Vagina (tissue), 2 donors: Measurements from ENCODE around the gene KIF11.

ENCODE experiments used
- POLR2A ChIP-seq, 2 donors: fragments of 450-650 bp; IDR thresholded peaks; one replicate each; pipeline ENCODE4 v1.6.1; 2017; ENCODE audit warnings: antibody characterized with exemption in 2 of 2, mild to moderate bottlenecking in 2 of 2, moderate library complexity in 2 of 2
- TF ChIP-seq, protein P1 (sequence below), 3 experiments: fragments of 450-650 bp in 2 of 3; fragments of 200-600 bp in 1 of 3; sonication (generic) in 1 of 3; IDR thresholded peaks; one replicate each; pipeline ENCODE4 v1.5.1; 2017 to 2019; ENCODE audit warnings: antibody characterized with exemption in 3 of 3, mild to moderate bottlenecking in 2 of 3, moderate library complexity in 2 of 3

- TF ChIP-seq, protein P1, sequence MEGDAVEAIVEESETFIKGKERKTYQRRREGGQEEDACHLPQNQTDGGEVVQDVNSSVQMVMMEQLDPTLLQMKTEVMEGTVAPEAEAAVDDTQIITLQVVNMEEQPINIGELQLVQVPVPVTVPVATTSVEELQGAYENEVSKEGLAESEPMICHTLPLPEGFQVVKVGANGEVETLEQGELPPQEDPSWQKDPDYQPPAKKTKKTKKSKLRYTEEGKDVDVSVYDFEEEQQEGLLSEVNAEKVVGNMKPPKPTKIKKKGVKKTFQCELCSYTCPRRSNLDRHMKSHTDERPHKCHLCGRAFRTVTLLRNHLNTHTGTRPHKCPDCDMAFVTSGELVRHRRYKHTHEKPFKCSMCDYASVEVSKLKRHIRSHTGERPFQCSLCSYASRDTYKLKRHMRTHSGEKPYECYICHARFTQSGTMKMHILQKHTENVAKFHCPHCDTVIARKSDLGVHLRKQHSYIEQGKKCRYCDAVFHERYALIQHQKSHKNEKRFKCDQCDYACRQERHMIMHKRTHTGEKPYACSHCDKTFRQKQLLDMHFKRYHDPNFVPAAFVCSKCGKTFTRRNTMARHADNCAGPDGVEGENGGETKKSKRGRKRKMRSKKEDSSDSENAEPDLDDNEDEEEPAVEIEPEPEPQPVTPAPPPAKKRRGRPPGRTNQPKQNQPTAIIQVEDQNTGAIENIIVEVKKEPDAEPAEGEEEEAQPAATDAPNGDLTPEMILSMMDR (IDR thresholded peaks at IDR 0.05): no peak
- no peak for TF ChIP-seq POLR2A (IDR thresholded peaks at IDR 0.05)
These were observed 21.3 kb upstream of the KIF11 start for GRCh38 chr10:92571649-92572048.
